IPS-18c (cell line): ENCODE results near the gene PRIMPOL.
"Not testable (repeated sequence)": the region's sequence is repeated elsewhere in the genome, so short reads cannot be mapped to it uniquely, and the experiment has no call there.

Experiments
- H3K4me3 ChIP-seq: 2 replicates; pipeline ENCODE4 v1.7.0; 2013; ENCODE audit warnings: low read depth, mild to moderate bottlenecking, low read length, moderate library complexity; ENCODE audit not compliant: insufficient read depth
- H3K9me3 ChIP-seq: one replicate; pipeline ENCODE4 v1.6.1; 2013; ENCODE audit warnings: mild to moderate bottlenecking, low read length, moderate library complexity; ENCODE audit not compliant: control insufficient read depth, insufficient read depth

The PRIMPOL gene

GRCh38 chr4:184727430-184727829 lies 77.9 kb downstream of the PRIMPOL start:
- H3K4me3 ChIP-seq: no peak overlapping the region
- no peaks in the 10 kb centered on the region for H3K9me3 ChIP-seq

- H3K9me3 ChIP-seq: no peaks in the 10 kb centered on the region
- no peak overlapping the region for H3K4me3 ChIP-seq
These were observed 79.3 kb downstream of the PRIMPOL start for GRCh38 chr4:184728858-184729257.

GRCh38 chr4:184729946-184730345 lies 80.4 kb downstream of the PRIMPOL start:
- H3K4me3 ChIP-seq: no peak overlapping the region
- no peaks in the 10 kb centered on the region for H3K9me3 ChIP-seq

- Histone ChIP-seq H3K9me3 (no peaks in the 10 kb centered on the region), H3K4me3 (no peak overlapping the region)
These were observed 81.5 kb downstream of the PRIMPOL start for GRCh38 chr4:184731056-184731455.

- Histone ChIP-seq H3K4me3 (no peak overlapping the region; the same call in 1 of the 2 replicates), H3K9me3 (no peaks in the 10 kb centered on the region)
These were observed 82.6 kb downstream of the PRIMPOL start for GRCh38 chr4:184732126-184732525.

GRCh38 chr4:184733654-184734524 lies 84.4 kb downstream of the PRIMPOL start, which contains the start of gene CENPU:
CENPU (minus strand) TSS chr4:184734096; CDS start chr4:184734062, 34 bp downstream.
- H3K4me3 ChIP-seq: peak within 1 kb of the TSS; percentile 64

GRCh38 chr4:184734758-184735157 lies 85.2 kb downstream of the PRIMPOL start:
- Histone ChIP-seq H3K9me3 (peaks cover 4% of the 10 kb centered on the region), H3K4me3 (no peak overlapping the region; the same call in 1 of the 2 replicates)

More at GRCh38 chr4:184733654-184734524, 84.4 kb downstream of the PRIMPOL start, which contains the start of gene CENPU:
- H3K9me3 ChIP-seq: no peaks in the 10 kb centered on the region

GRCh38 chr4:184739575-184739974 lies 90.0 kb downstream of the PRIMPOL start:
- not testable (repeated sequence) for H3K4me3 ChIP-seq, H3K9me3 ChIP-seq

GRCh38 chr4:184740980-184741391 lies 91.4 kb downstream of the PRIMPOL start:
- Histone ChIP-seq H3K9me3 (peaks cover 4% of the 10 kb centered on the region), H3K4me3 (no peak overlapping the region)

- not testable (repeated sequence) for H3K9me3 ChIP-seq, H3K4me3 ChIP-seq
These were observed 92.1 kb downstream of the PRIMPOL start for GRCh38 chr4:184741651-184742050.

- Histone ChIP-seq H3K9me3 (peaks cover 4% of the 10 kb centered on the region), H3K4me3 (no peak overlapping the region)
These were observed 94.1 kb downstream of the PRIMPOL start for GRCh38 chr4:184743650-184744049.

- H3K4me3 ChIP-seq: no peak overlapping the region
- H3K9me3 ChIP-seq: peaks cover 4% of the 10 kb centered on the region
These were observed 94.7 kb downstream of the PRIMPOL start for GRCh38 chr4:184744236-184744635.
